Mesendoderm (in vitro differentiated cells): ENCODE data around the gene DUSP11.
A peak's percentile ranks its signal among the peaks of the same experiment; 100 is the strongest.
"Not testable (repeated sequence)": the region's sequence is repeated elsewhere in the genome, so short reads cannot be mapped to it uniquely, and the experiment has no call there.

Experiments
- DNase-seq: peaks from one replicate; pipeline ENCODE4 v3.0.0; 2013
- H2AK5ac ChIP-seq: 2 replicates; pipeline ENCODE4 v1.6.1; 2013; ENCODE audit warnings: low read length, inconsistent platforms
- H2BK120ac ChIP-seq: 2 replicates; pipeline ENCODE4 v1.6.1; 2013; ENCODE audit warnings: low read depth, mild to moderate bottlenecking, low read length, moderate library complexity, mixed read lengths
- H2BK15ac ChIP-seq: replicated peaks from 2 replicates; pipeline ENCODE4 v1.6.1; 2013; ENCODE audit warnings: low read depth, mild to moderate bottlenecking, moderate library complexity
- H2BK5ac ChIP-seq: 2 replicates; pipeline ENCODE4 v1.6.1; 2013; ENCODE audit warnings: low read length, inconsistent platforms
- H3K18ac ChIP-seq: 2 replicates; pipeline ENCODE4 v1.6.1; 2013; ENCODE audit warnings: mild to moderate bottlenecking, low read length, mixed read lengths
- H3K23ac ChIP-seq: one replicate; pipeline ENCODE4 v1.6.1; 2013; ENCODE audit warnings: low read length
- H3K27ac ChIP-seq: 2 replicates; pipeline ENCODE4 v1.5.1; 2013; ENCODE audit warnings: low read depth, mild to moderate bottlenecking, inconsistent platforms, low read length, moderate library complexity
- H3K27me3 ChIP-seq: 2 replicates; pipeline ENCODE4 v1.6.1; 2013; ENCODE audit warnings: low read length, control low read depth, mild to moderate bottlenecking, inconsistent platforms; ENCODE audit not compliant: insufficient read depth, poor library complexity
- H3K36me3 ChIP-seq: 2 replicates; pipeline ENCODE4 v1.6.1; 2013; ENCODE audit warnings: low read length, inconsistent platforms; ENCODE audit not compliant: control insufficient read depth, insufficient read depth
- H3K4ac ChIP-seq: one replicate; pipeline ENCODE4 v1.6.1; 2013; ENCODE audit warnings: low read depth, mild to moderate bottlenecking, low read length, moderate library complexity
- H3K4me1 ChIP-seq: 2 replicates; pipeline ENCODE4 v1.6.1; 2013; ENCODE audit warnings: low read depth, low read length, inconsistent platforms; ENCODE audit not compliant: control insufficient read depth
- H3K4me2 ChIP-seq: 2 replicates; pipeline ENCODE4 v1.6.1; 2013; ENCODE audit warnings: low read length
- H3K4me3 ChIP-seq: 2 replicates; pipeline ENCODE4 v1.5.1; 2013; ENCODE audit warnings: mild to moderate bottlenecking, low read length
- H3K56ac ChIP-seq: one replicate; pipeline ENCODE4 v1.6.1; 2013; ENCODE audit warnings: low read length
- H3K79me1 ChIP-seq: 2 replicates; pipeline ENCODE4 v1.6.1; 2013; ENCODE audit warnings: low read length, inconsistent platforms
- H3K79me2 ChIP-seq: 2 replicates; pipeline ENCODE4 v1.6.1; 2013; ENCODE audit warnings: mild to moderate bottlenecking, low read length; ENCODE audit not compliant: control insufficient read depth, insufficient read depth
- H3K9ac ChIP-seq: 2 replicates; pipeline ENCODE4 v1.6.1; 2013; ENCODE audit warnings: low read length, inconsistent platforms
- H4K5ac ChIP-seq: one replicate; pipeline ENCODE4 v1.6.1; 2013; ENCODE audit warnings: low read length
- H4K8ac ChIP-seq: one replicate; pipeline ENCODE4 v1.6.1; 2013; ENCODE audit warnings: low read depth, mild to moderate bottlenecking, control low read depth, low read length, moderate library complexity
- WGBS: extraction: QIAGEN DNeasy Blood & Tissue Kit; methylation state at CpG from one replicate; pipeline ENCODE4 v1.1.7; 2013; ENCODE audit warnings: low lambda C conversion rate, missing lambda C conversion rate; ENCODE audit not compliant: insufficient coverage; ENCODE audit errors: extremely low coverage; 5-methylcytosine and 5-hydroxymethylcytosine counted together

Gene DUSP11

DNA sequence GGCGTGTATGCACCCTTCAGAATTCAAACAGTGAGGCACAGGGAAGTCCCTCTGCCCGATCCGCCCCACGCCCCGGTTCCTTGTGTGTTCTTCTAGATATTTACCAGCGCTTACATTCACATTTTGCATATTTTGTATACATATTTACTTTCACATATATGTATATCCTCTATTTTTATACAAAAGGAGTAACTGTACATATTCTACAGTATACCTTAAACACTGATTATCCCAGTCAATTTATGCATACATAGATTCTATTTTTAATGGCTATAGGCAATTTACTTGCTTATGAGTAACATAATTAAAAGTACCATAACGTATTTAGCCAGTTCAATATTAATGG lies 307 bp upstream of the DUSP11 start:
- Histone ChIP-seq H4K8ac (no peak overlapping the region), H4K5ac (no peak overlapping the region), H3K18ac (no peak overlapping the region), H2AK5ac (no peak overlapping the region), H3K79me1 (peaks cover 6% of the 10 kb centered on the region), H3K56ac (no peak overlapping the region), H3K36me3 (no peaks in the 10 kb centered on the region), H3K9ac (no peak overlapping the region), H3K27me3 (no peaks in the 10 kb centered on the region), H3K4ac (no peak overlapping the region), H2BK15ac (no peak overlapping the region), H3K4me1 (no peaks in the 10 kb centered on the region), H3K23ac (no peak overlapping the region), H3K27ac (no peak overlapping the region), H3K4me3 (no peak overlapping the region), H2BK5ac (no peak overlapping the region), H3K79me2 (peaks cover 8% of the 10 kb centered on the region), H2BK120ac (no peak overlapping the region), H3K4me2 (no peak overlapping the region)
- DNase-seq, result no peak
- no CpG with 5 or more reads among the region's 7 CpGs for WGBS

DNA sequence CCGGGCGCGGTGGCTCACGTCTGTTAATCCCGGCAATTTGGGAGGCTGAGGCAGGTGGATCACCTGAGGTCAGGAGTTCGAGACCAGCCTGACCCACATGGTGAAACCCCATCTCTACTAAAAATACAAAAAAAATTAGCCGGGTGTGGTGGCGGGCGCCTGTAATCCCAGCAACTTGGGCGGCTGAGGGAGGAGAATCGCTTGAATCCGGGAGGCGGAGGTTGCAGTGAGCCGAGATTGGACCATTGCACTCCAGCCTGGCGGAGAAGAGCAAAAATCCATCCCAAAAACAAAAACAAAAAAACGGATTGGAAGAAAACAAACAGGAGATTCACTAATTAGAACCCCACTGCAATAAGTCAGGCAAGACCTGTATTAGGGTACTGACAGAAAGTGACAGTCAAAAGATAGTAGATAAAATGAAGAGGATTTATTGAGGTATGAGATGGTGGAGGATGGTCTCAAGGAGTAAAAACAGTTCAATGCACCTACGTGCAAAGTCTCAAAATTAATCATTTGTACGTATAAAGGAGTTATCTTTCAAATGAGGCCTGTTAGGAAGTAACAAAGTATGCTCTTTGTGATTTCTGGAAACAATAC lies 936 bp downstream of the DUSP11 start:
- not testable (repeated sequence) for H3K79me2 ChIP-seq, H4K5ac ChIP-seq, H3K23ac ChIP-seq, H3K36me3 ChIP-seq, H3K27ac ChIP-seq, H4K8ac ChIP-seq, H2BK120ac ChIP-seq, H3K27me3 ChIP-seq, H3K4ac ChIP-seq, H3K18ac ChIP-seq, H2BK15ac ChIP-seq, H3K4me1 ChIP-seq, DNase-seq, H2BK5ac ChIP-seq, H3K79me1 ChIP-seq, H2AK5ac ChIP-seq
- Histone ChIP-seq H3K4me2 (peak overlapping the region; percentile 85), H3K56ac (peak overlapping the region; percentile 91), H3K9ac (peak overlapping the region; percentile 89), H3K4me3 (peak overlapping the region; percentile 65)
- no CpG with 5 or more reads among the region's 18 CpGs for WGBS

DNA sequence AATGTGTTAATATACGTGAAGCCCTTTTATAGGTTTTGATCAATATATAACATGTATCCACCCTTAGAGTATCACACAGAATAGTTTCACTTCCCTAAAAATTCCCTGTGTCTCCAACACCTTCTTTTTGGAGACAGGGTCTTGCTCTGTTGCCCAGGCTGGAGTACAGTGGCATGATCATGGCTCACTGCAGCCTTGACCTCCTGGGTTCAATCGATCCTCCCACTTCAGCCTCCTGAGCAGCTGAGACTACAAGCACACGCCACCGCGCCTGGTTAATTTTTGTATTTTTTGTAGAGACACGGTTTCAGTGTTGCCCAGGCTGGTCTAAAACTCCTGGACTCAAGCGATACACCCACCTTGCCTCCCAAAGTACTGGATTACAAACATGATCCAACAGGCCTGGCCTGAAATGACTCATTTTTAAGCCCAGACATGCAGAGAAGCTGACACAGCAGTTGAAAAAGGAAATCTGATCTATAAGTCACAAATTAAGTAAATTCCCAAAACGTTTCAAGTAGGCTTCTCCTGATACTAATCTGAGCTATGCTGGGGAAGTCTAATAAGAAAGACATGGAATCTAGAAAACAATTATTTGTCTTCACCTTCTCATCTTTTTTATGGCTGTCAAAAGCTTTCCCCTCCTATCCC lies 2.9 kb downstream of the DUSP11 start:
- Histone ChIP-seq H3K4me2 (no peak overlapping the region), H2BK15ac (no peak overlapping the region), H3K18ac (no peak overlapping the region), H3K36me3 (no peaks in the 10 kb centered on the region), H2AK5ac (no peak overlapping the region), H3K79me2 (peaks cover 8% of the 10 kb centered on the region), H3K79me1 (peaks cover 6% of the 10 kb centered on the region), H4K8ac (no peak overlapping the region), H2BK5ac (no peak overlapping the region), H3K4me1 (no peaks in the 10 kb centered on the region), H3K9ac (no peak overlapping the region), H3K4me3 (no peak overlapping the region), H3K27ac (no peak overlapping the region), H2BK120ac (no peak overlapping the region), H3K27me3 (no peaks in the 10 kb centered on the region), H4K5ac (no peak overlapping the region), H3K4ac (no peak overlapping the region), H3K23ac (no peak overlapping the region), H3K56ac (no peak overlapping the region)
- DNase-seq, result no peak
- no CpG with 5 or more reads among the region's 8 CpGs for WGBS

DNA sequence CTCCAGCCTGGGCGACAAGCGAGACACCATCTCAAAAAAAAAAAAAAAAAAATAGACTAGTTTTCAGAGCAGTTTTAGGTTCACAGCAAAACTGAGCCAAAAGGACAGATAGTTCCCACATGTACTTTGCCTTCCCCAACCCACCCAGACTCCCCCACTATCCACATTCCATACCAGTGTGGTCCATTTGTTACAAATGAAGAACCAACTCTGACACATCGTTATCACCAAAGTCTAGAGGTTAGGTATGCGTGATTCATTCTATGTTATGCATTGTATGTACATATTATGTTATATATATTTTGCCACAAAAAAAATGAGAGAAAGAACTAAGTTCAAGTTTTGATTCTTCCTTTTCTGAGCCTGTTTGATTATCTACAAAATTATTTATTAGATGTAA lies 3.5 kb downstream of the DUSP11 start:
- H3K4ac ChIP-seq, result no peak overlapping the region
- H2AK5ac ChIP-seq, result no peak overlapping the region
- no peak overlapping the region for H3K27ac ChIP-seq
- no peak overlapping the region for H3K4me3 ChIP-seq
- H3K4me1 ChIP-seq, result no peaks in the 10 kb centered on the region
- peaks cover 6% of the 10 kb centered on the region for H3K79me1 ChIP-seq
- peaks cover 8% of the 10 kb centered on the region for H3K79me2 ChIP-seq
- no peak for DNase-seq
- no peak overlapping the region for H4K8ac ChIP-seq
- H3K9ac ChIP-seq, result no peak overlapping the region
- no peaks in the 10 kb centered on the region for H3K27me3 ChIP-seq
- no peak overlapping the region for H3K18ac ChIP-seq
- no CpG with 5 or more reads among the region's 4 CpGs for WGBS
- H3K4me2 ChIP-seq, result no peak overlapping the region
- no peak overlapping the region for H2BK120ac ChIP-seq
- H2BK15ac ChIP-seq, result no peak overlapping the region
- no peaks in the 10 kb centered on the region for H3K36me3 ChIP-seq
- no peak overlapping the region for H4K5ac ChIP-seq
- H2BK5ac ChIP-seq, result no peak overlapping the region
- no peak overlapping the region for H3K56ac ChIP-seq
- no peak overlapping the region for H3K23ac ChIP-seq

DNA sequence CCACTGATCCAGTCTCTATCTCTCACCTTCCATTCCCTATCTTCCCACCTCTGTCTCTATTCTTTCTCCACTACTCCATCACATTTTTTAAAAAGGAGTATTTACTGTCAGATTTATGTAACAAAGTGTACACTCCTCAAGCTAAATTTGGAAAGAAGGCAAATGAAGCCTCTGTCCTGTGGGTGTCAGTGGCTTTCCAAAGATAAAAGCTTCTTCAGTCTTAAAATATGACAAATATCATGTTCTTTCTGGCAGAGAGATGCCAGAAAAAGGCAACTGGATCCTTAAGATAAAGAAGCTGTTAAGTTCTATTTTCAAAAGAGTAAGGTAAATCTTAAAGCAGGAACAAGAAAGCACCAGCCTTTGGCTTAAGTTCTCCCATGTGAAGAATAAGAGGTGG lies 7.1 kb downstream of the DUSP11 start:
- Histone ChIP-seq H3K23ac (no peak overlapping the region), H3K4me3 (no peak overlapping the region), H4K8ac (no peak overlapping the region), H3K79me1 (no peaks in the 10 kb centered on the region), H3K27ac (no peak overlapping the region), H2BK5ac (no peak overlapping the region), H3K4ac (no peak overlapping the region), H3K56ac (no peak overlapping the region), H2BK120ac (no peak overlapping the region), H4K5ac (no peak overlapping the region), H2BK15ac (no peak overlapping the region), H3K4me2 (no peak overlapping the region), H2AK5ac (no peak overlapping the region), H3K4me1 (no peaks in the 10 kb centered on the region), H3K79me2 (no peaks in the 10 kb centered on the region), H3K36me3 (peaks cover 2% of the 10 kb centered on the region), H3K18ac (no peak overlapping the region), H3K27me3 (no peaks in the 10 kb centered on the region), H3K9ac (no peak overlapping the region)
- no peak for DNase-seq

DNA sequence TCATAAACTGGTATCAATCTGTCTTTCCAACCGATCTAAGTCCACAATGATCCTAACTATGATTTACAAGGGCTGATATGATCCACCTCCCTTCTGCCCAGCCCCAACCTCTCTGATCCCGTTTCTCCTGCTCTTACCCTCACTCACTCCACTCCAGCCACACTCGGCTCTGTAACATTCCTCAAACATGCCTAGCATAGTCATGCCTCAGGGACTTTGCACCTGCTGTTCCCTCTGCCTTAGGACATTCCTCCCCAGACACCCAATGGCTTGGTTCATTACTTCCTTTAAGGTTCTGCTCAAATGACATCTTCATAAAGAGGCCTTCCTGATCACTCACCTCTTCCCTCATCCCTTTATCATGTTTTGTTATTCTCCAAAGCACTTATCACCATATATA lies 9.2 kb downstream of the DUSP11 start:
- Histone ChIP-seq H3K4me2 (no peak overlapping the region), H3K27me3 (no peaks in the 10 kb centered on the region), H3K4me1 (no peaks in the 10 kb centered on the region), H3K23ac (no peak overlapping the region), H3K4me3 (no peak overlapping the region), H2AK5ac (no peak overlapping the region), H3K36me3 (peaks cover 3% of the 10 kb centered on the region), H3K79me2 (no peaks in the 10 kb centered on the region), H2BK120ac (no peak overlapping the region), H3K79me1 (no peaks in the 10 kb centered on the region), H3K27ac (no peak overlapping the region), H3K9ac (no peak overlapping the region), H2BK5ac (no peak overlapping the region), H3K4ac (no peak overlapping the region), H3K18ac (no peak overlapping the region), H3K56ac (no peak overlapping the region), H4K5ac (no peak overlapping the region), H4K8ac (no peak overlapping the region), H2BK15ac (no peak overlapping the region)
- DNase-seq, result peak; percentile 15
- no CpG with 5 or more reads among the region's 3 CpGs for WGBS
